ENCODE results near the gene OXTR. TPM values are rescaled to one million over a fixed set of nuclear protein-coding genes. Genes with fewer than 3 reads are reported as not detected.

The OXTR gene
- total and polyA plus RNA-seq, 4 experiments from 2014 or later: 0.15 to 1.1 (median 0.94) TPM; not detected in 1

- no peak for DNase-seq
- no peaks in the 10 kb centered on the region for H3K36me3 Mint-ChIP-seq
- ChIA-PET CTCF (ENCODE audit: partially characterized antibody) (no interaction called here), POLR2A (ENCODE audit: partially characterized antibody) (no interaction called here)
- H3K4me3 Mint-ChIP-seq: no peak overlapping the region
- intact Hi-C loops (cut with micrococcal nuclease): no loop called here
- Histone ChIP-seq H3K4me1 (ENCODE audit: insufficient read depth, low read length) (no peaks in the 10 kb centered on the region), H3K36me3 (ENCODE audit: insufficient read depth, low read length) (no peaks in the 10 kb centered on the region), H3K27ac (ENCODE audit: low read depth, low read length) (no peak overlapping the region), H3K4me3 (ENCODE audit: low read length in 2 of 2) (no peak overlapping the region), H3K9me3 (ENCODE audit: control insufficient read depth in 1 of 2, low read length in 2 of 2) (no peaks in the 10 kb centered on the region), H3K27me3 (ENCODE audit: insufficient read depth, low read length) (no peaks in the 10 kb centered on the region)
- no peaks in the 10 kb centered on the region for H3K4me1 Mint-ChIP-seq
- peaks cover 0 to 3% of the 10 kb centered on the region in 2 donors for H3K27me3 Mint-ChIP-seq
- no peak overlapping the region for H3K27ac Mint-ChIP-seq
- peaks cover 0 to 11% (median 7%) of the 10 kb centered on the region in 8 donors for H3K9me3 Mint-ChIP-seq
These were observed 30.6 kb upstream of the OXTR start for GRCh38 chr3:8800016-8800415.

GRCh38 chr3:8794247-8794646 lies 24.8 kb upstream of the OXTR start:
- intact Hi-C loops (cut with micrococcal nuclease): no loop called here
- no peak overlapping the region for H3K4me3 Mint-ChIP-seq

GRCh38 chr3:8793242-8793641 lies 23.8 kb upstream of the OXTR start:
- intact Hi-C loops (cut with micrococcal nuclease): no loop called here
- no peaks in the 10 kb centered on the region for H3K36me3 Mint-ChIP-seq
- peaks cover 0 to under 1% of the 10 kb centered on the region in 2 donors for H3K27me3 Mint-ChIP-seq
- no peaks in the 10 kb centered on the region for H3K4me1 Mint-ChIP-seq
- H3K27ac ChIP-seq (ENCODE audit: low read depth, low read length): no peak overlapping the region
- no peaks in the 10 kb centered on the region for H3K9me3 ChIP-seq (ENCODE audit: control insufficient read depth in 1 of 2, low read length in 2 of 2)
- no peak for DNase-seq
- H3K27me3 ChIP-seq (ENCODE audit: insufficient read depth, low read length): no peaks in the 10 kb centered on the region
- H3K36me3 ChIP-seq (ENCODE audit: insufficient read depth, low read length): no peaks in the 10 kb centered on the region
- POLR2A ChIA-PET (ENCODE audit: partially characterized antibody): no interaction called here
- no peaks in the 10 kb centered on the region for H3K4me1 ChIP-seq (ENCODE audit: insufficient read depth, low read length)
- no peak overlapping the region for H3K4me3 ChIP-seq (ENCODE audit: low read length in 2 of 2)
- no peak overlapping the region for H3K4me3 Mint-ChIP-seq
- CTCF ChIA-PET (ENCODE audit: partially characterized antibody): no interaction called here
- peaks cover 0 to 22% (median 16%) of the 10 kb centered on the region in 8 donors for H3K9me3 Mint-ChIP-seq
- no peak overlapping the region for H3K27ac Mint-ChIP-seq

More at GRCh38 chr3:8794247-8794646, 24.8 kb upstream of the OXTR start:
- ChIA-PET POLR2A (ENCODE audit: partially characterized antibody) (no interaction called here), CTCF (ENCODE audit: partially characterized antibody) (no interaction called here)
- Mint-ChIP-seq H3K4me1 (no peaks in the 10 kb centered on the region), H3K9me3 (peaks cover 0 to 20% (median 12%) of the 10 kb centered on the region in 8 donors), H3K36me3 (no peaks in the 10 kb centered on the region), H3K27ac (peak overlapping the region in 1 of 7 donors; percentile 68), H3K27me3 (peaks cover 0 to 3% of the 10 kb centered on the region in 2 donors)
- no peak for DNase-seq
- no peak overlapping the region for H3K27ac ChIP-seq (ENCODE audit: low read depth, low read length)
- H3K4me1 ChIP-seq (ENCODE audit: insufficient read depth, low read length): no peaks in the 10 kb centered on the region
- no peaks in the 10 kb centered on the region for H3K9me3 ChIP-seq (ENCODE audit: control insufficient read depth in 1 of 2, low read length in 2 of 2)
- no peak overlapping the region for H3K4me3 ChIP-seq (ENCODE audit: low read length in 2 of 2)
- H3K36me3 ChIP-seq (ENCODE audit: insufficient read depth, low read length): no peaks in the 10 kb centered on the region
- no peaks in the 10 kb centered on the region for H3K27me3 ChIP-seq (ENCODE audit: insufficient read depth, low read length)

- H3K9me3 Mint-ChIP-seq: peaks cover 0 to 29% (median 16%) of the 10 kb centered on the region in 8 donors
- Histone ChIP-seq H3K4me1 (ENCODE audit: insufficient read depth, low read length) (no peaks in the 10 kb centered on the region), H3K9me3 (ENCODE audit: control insufficient read depth in 1 of 2, low read length in 2 of 2) (no peaks in the 10 kb centered on the region), H3K4me3 (ENCODE audit: low read length in 2 of 2) (no peak overlapping the region), H3K27me3 (ENCODE audit: insufficient read depth, low read length) (no peaks in the 10 kb centered on the region), H3K36me3 (ENCODE audit: insufficient read depth, low read length) (no peaks in the 10 kb centered on the region), H3K27ac (ENCODE audit: low read depth, low read length) (no peak overlapping the region)
- H3K36me3 Mint-ChIP-seq: no peaks in the 10 kb centered on the region
- no peaks in the 10 kb centered on the region for H3K4me1 Mint-ChIP-seq
- H3K27me3 Mint-ChIP-seq: no peaks in the 10 kb centered on the region
- intact Hi-C loops (cut with micrococcal nuclease): no loop called here
- CTCF ChIA-PET (ENCODE audit: partially characterized antibody): no interaction called here
- POLR2A ChIA-PET (ENCODE audit: partially characterized antibody): no interaction called here
- H3K27ac Mint-ChIP-seq: no peak overlapping the region
- no peak for DNase-seq
- no peak overlapping the region for H3K4me3 Mint-ChIP-seq
These were observed 21.1 kb upstream of the OXTR start for GRCh38 chr3:8790529-8790928.

- H3K4me3 ChIP-seq (ENCODE audit: low read length in 2 of 2): no peak overlapping the region
- H3K36me3 ChIP-seq (ENCODE audit: insufficient read depth, low read length): no peaks in the 10 kb centered on the region
- POLR2A ChIA-PET (ENCODE audit: partially characterized antibody): no interaction called here
- no peaks in the 10 kb centered on the region for H3K4me1 ChIP-seq (ENCODE audit: insufficient read depth, low read length)
- Mint-ChIP-seq H3K27me3 (no peaks in the 10 kb centered on the region), H3K27ac (no peak overlapping the region), H3K4me1 (no peaks in the 10 kb centered on the region), H3K36me3 (no peaks in the 10 kb centered on the region), H3K4me3 (no peak overlapping the region), H3K9me3 (peaks cover 0 to 21% (median 10%) of the 10 kb centered on the region in 8 donors)
- intact Hi-C loops (cut with micrococcal nuclease): no loop called here
- H3K27me3 ChIP-seq (ENCODE audit: insufficient read depth, low read length): no peaks in the 10 kb centered on the region
- H3K27ac ChIP-seq (ENCODE audit: low read depth, low read length): no peak overlapping the region
- DNase-seq: no peak
- H3K9me3 ChIP-seq (ENCODE audit: control insufficient read depth in 1 of 2, low read length in 2 of 2): no peaks in the 10 kb centered on the region
- CTCF ChIA-PET (ENCODE audit: partially characterized antibody): interaction anchor here (1.6 kb wide), 1 partner anchor 15 kb away, joined by 8 read pairs; the partner anchor contains the start of gene OXTR
These were observed 15.4 kb upstream of the OXTR start for GRCh38 chr3:8784676-8785435.

- H3K27ac Mint-ChIP-seq: no peak overlapping the region
- H3K4me3 Mint-ChIP-seq: no peak overlapping the region
- H3K9me3 ChIP-seq (ENCODE audit: control insufficient read depth in 1 of 2, low read length in 2 of 2): no peaks in the 10 kb centered on the region
- no peaks in the 10 kb centered on the region for H3K36me3 ChIP-seq (ENCODE audit: insufficient read depth, low read length)
- H3K27me3 ChIP-seq (ENCODE audit: insufficient read depth, low read length): no peaks in the 10 kb centered on the region
- H3K36me3 Mint-ChIP-seq: no peaks in the 10 kb centered on the region
- DNase-seq: no peak
- peaks cover 0 to 4% (median 0%) of the 10 kb centered on the region in 8 donors for H3K9me3 Mint-ChIP-seq
- H3K27ac ChIP-seq (ENCODE audit: low read depth, low read length): no peak overlapping the region
- no peak overlapping the region for H3K4me3 ChIP-seq (ENCODE audit: low read length in 2 of 2)
- intact Hi-C loops (cut with micrococcal nuclease): no loop called here
- H3K27me3 Mint-ChIP-seq: peaks cover 6 to 11% of the 10 kb centered on the region in 2 donors
- H3K4me1 Mint-ChIP-seq: no peaks in the 10 kb centered on the region
- ChIA-PET CTCF (ENCODE audit: partially characterized antibody) (interaction anchor here (1.1 kb wide), 1 partner anchor 11 kb away, joined by 4 read pairs; the partner anchor contains the start of gene OXTR), POLR2A (ENCODE audit: partially characterized antibody) (no interaction called here)
- H3K4me1 ChIP-seq (ENCODE audit: insufficient read depth, low read length): no peaks in the 10 kb centered on the region
These were observed 10.9 kb upstream of the OXTR start for GRCh38 chr3:8780279-8780678.

GRCh38 chr3:8778475-8778874 lies 9.1 kb upstream of the OXTR start:
- Mint-ChIP-seq H3K27me3 (peaks cover 6 to 13% of the 10 kb centered on the region in 2 donors), H3K36me3 (no peaks in the 10 kb centered on the region), H3K27ac (no peak overlapping the region), H3K4me3 (no peak overlapping the region), H3K9me3 (peaks cover 0 to 4% (median 0%) of the 10 kb centered on the region in 8 donors), H3K4me1 (no peaks in the 10 kb centered on the region)
- DNase-seq: no peak
- POLR2A ChIA-PET (ENCODE audit: partially characterized antibody): no interaction called here
- Histone ChIP-seq H3K4me1 (ENCODE audit: insufficient read depth, low read length) (no peaks in the 10 kb centered on the region), H3K4me3 (ENCODE audit: low read length in 2 of 2) (no peak overlapping the region), H3K27ac (ENCODE audit: low read depth, low read length) (no peak overlapping the region), H3K36me3 (ENCODE audit: insufficient read depth, low read length) (no peaks in the 10 kb centered on the region), H3K9me3 (ENCODE audit: control insufficient read depth in 1 of 2, low read length in 2 of 2) (no peaks in the 10 kb centered on the region), H3K27me3 (ENCODE audit: insufficient read depth, low read length) (no peaks in the 10 kb centered on the region)
- intact Hi-C loops (cut with micrococcal nuclease): no loop called here
- CTCF ChIA-PET (ENCODE audit: partially characterized antibody): interaction anchor here (1.4 kb wide), 1 partner anchor 9 kb away, joined by 5 read pairs; the partner anchor contains the start of gene OXTR
